ENCODE data around the gene MTX1.
"Not testable (repeated sequence)": the region's sequence is repeated elsewhere in the genome, so short reads cannot be mapped to it uniquely, and the experiment has no call there.

Gene MTX1

GRCh38 chr1:155189926-155190325, 18.6 kb upstream of the MTX1 start:
- not testable (repeated sequence) for DNase-seq (ENCODE audit: low spot score)

GRCh38 chr1:155191904-155192303, 16.6 kb upstream of the MTX1 start:
- DNase-seq (ENCODE audit: low spot score): no peak

- no peak for DNase-seq (ENCODE audit: low spot score)
Measured at GRCh38 chr1:155192346-155193274, 15.9 kb upstream of the MTX1 start.

GRCh38 chr1:155193275-155193990, 15.1 kb upstream of the MTX1 start:
- peak; percentile 84 for DNase-seq (ENCODE audit: low spot score)

- DNase-seq (ENCODE audit: low spot score): not testable (repeated sequence)
Measured at GRCh38 chr1:155193991-155194240, 14.6 kb upstream of the MTX1 start.

- DNase-seq (ENCODE audit: low spot score): no peak
Measured at GRCh38 chr1:155195201-155196102, 13.0 kb upstream of the MTX1 start.

- DNase-seq (ENCODE audit: low spot score): no peak
Measured at GRCh38 chr1:155196103-155196892, 12.2 kb upstream of the MTX1 start.

GRCh38 chr1:155196893-155197638, 11.4 kb upstream of the MTX1 start:
- DNase-seq (ENCODE audit: low spot score): no peak

- DNase-seq (ENCODE audit: low spot score): no peak
Measured at GRCh38 chr1:155197901-155198546, 10.5 kb upstream of the MTX1 start.

GRCh38 chr1:155198547-155198906, 10.0 kb upstream of the MTX1 start:
- DNase-seq (ENCODE audit: low spot score): no peak

GRCh38 chr1:155199792-155200191, 8.7 kb upstream of the MTX1 start:
- no peak for DNase-seq (ENCODE audit: low spot score)

GRCh38 chr1:155200920-155201319, 7.6 kb upstream of the MTX1 start:
- DNase-seq (ENCODE audit: low spot score): no peak

GRCh38 chr1:155202198-155202597, 6.3 kb upstream of the MTX1 start:
- no peak for DNase-seq (ENCODE audit: low spot score)

- DNase-seq (ENCODE audit: low spot score): no peak
Measured at GRCh38 chr1:155202731-155203515, 5.6 kb upstream of the MTX1 start.

- no peak for DNase-seq (ENCODE audit: low spot score)
Measured at GRCh38 chr1:155205035-155205434, 3.5 kb upstream of the MTX1 start.

- no peak for DNase-seq (ENCODE audit: low spot score)
Measured at GRCh38 chr1:155205969-155206593, 2.4 kb upstream of the MTX1 start.

GRCh38 chr1:155206891-155207805, 1.3 kb upstream of the MTX1 start:
- DNase-seq (ENCODE audit: low spot score): peak; percentile 92
